ENCODE results near the gene ZC3H7A.

ZC3H7A gene

GRCh38 chr16:11779074-11779473 lies 18.0 kb downstream of the ZC3H7A start:
- DNase-seq (ENCODE audit: low spot score): no peak

GRCh38 chr16:11774065-11774626 lies 22.9 kb downstream of the ZC3H7A start:
- DNase-seq (ENCODE audit: low spot score): no peak

- DNase-seq (ENCODE audit: low spot score): no peak
These were observed 28.2 kb downstream of the ZC3H7A start for GRCh38 chr16:11768849-11769248.

GRCh38 chr16:11762431-11762830 lies 34.6 kb downstream of the ZC3H7A start:
- no peak for DNase-seq (ENCODE audit: low spot score)

- no peak for DNase-seq (ENCODE audit: low spot score)
These were observed 37.1 kb downstream of the ZC3H7A start for GRCh38 chr16:11759997-11760396.

- DNase-seq (ENCODE audit: low spot score): no peak
These were observed 37.8 kb downstream of the ZC3H7A start for GRCh38 chr16:11759163-11759834.

- DNase-seq (ENCODE audit: low spot score): no peak
These were observed 39.1 kb downstream of the ZC3H7A start for GRCh38 chr16:11757671-11758545.

- DNase-seq (ENCODE audit: low spot score): no peak
These were observed 40.8 kb downstream of the ZC3H7A start for GRCh38 chr16:11756248-11756647.

GRCh38 chr16:11755022-11755760 lies 41.9 kb downstream of the ZC3H7A start:
- DNase-seq (ENCODE audit: low spot score): no peak

GRCh38 chr16:11752856-11753255 lies 44.2 kb downstream of the ZC3H7A start:
- no peak for DNase-seq (ENCODE audit: low spot score)

- DNase-seq (ENCODE audit: low spot score): no peak
These were observed 47.0 kb downstream of the ZC3H7A start for GRCh38 chr16:11750056-11750455.

GRCh38 chr16:11748404-11749254 lies 48.4 kb downstream of the ZC3H7A start:
- no peak for DNase-seq (ENCODE audit: low spot score)

- DNase-seq (ENCODE audit: low spot score): no peak
These were observed 49.1 kb downstream of the ZC3H7A start for GRCh38 chr16:11747949-11748403.

GRCh38 chr16:11744075-11744470 lies 53.0 kb downstream of the ZC3H7A start:
- DNase-seq (ENCODE audit: low spot score): no peak

GRCh38 chr16:11743308-11744074 lies 53.6 kb downstream of the ZC3H7A start:
- DNase-seq (ENCODE audit: low spot score): peak; percentile 29

- peak; percentile 99 for DNase-seq (ENCODE audit: low spot score)
These were observed 54.3 kb downstream of the ZC3H7A start, which contains the start of gene TXNDC11 for GRCh38 chr16:11742536-11743307. TSS of gene TXNDC11 (minus strand) at chr16:11742857. CDS start at chr16:11742730, 127 bp downstream.

- DNase-seq (ENCODE audit: low spot score): peak; percentile 44
These were observed 54.9 kb downstream of the ZC3H7A start for GRCh38 chr16:11742093-11742535.

GRCh38 chr16:11740567-11740966 lies 56.5 kb downstream of the ZC3H7A start:
- no peak for DNase-seq (ENCODE audit: low spot score)

GRCh38 chr16:11738742-11739544 lies 58.1 kb downstream of the ZC3H7A start:
- no peak for DNase-seq (ENCODE audit: low spot score)

All from GM03348 (cell line).